T47D (cell line): Measurements from ENCODE around the gene ANKFN1.

Experiments
- DNase-seq, 2 experiments: peaks; one replicate each; pipeline versions ENCODE4 v3.0.0 to v3.0.0-alpha.2; 2011 to 2012; ENCODE audit warnings: low read depth in 1 of 2, low spot score in 1 of 2
- JUND ChIP-seq: IDR thresholded peaks from 2 replicates; pipeline ENCODE4 v1.6.1; 2012; ENCODE audit warnings: low read depth
- in situ Hi-C: cut with HindIII; loops from 2 replicates; pipeline ENCODE4 v1.10.0; 2016; ENCODE audit warnings: low sequenced_read_pairs, low pct_unique_long_range_greater_than_20kb

ANKFN1 gene

GRCh38 chr17:56158344-56158743 lies 5.1 kb downstream of the ANKFN1 start:
- in situ Hi-C loops: no loop called here
- DNase-seq: no peak
- TF ChIP-seq JUND: no peak

- no peak for TF ChIP-seq JUND
- in situ Hi-C loops: no loop called here
- no peak for DNase-seq
These were observed 5.9 kb downstream of the ANKFN1 start for GRCh38 chr17:56158915-56159825.

- in situ Hi-C loops: no loop called here
- DNase-seq: no peak
- TF ChIP-seq JUND: no peak
These were observed 6.6 kb downstream of the ANKFN1 start for GRCh38 chr17:56159826-56160380.

DNA sequence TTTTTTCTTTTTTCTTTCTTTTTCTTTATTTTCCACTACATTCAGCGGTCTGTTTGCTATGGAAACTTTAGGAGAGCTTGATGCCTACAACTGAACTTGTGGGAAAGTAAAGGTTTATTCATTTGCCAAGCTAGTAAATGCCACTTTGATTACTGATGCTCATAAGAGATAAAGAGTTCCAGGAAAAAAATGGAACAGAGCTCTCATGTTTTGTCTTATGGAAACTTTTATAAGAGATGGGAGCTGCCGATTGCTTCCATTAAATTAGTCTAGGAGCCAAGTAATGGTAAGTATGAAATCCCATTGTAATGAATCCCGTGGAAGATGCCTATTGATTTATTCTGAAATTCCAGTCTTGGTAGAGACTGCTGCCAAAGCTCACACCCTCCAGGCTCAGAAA lies 7.1 kb downstream of the ANKFN1 start:
- in situ Hi-C loops: no loop called here
- peak; percentile 79 for TF ChIP-seq JUND
- DNase-seq: peak in 1 of 2 experiments; percentile 84

- DNase-seq: no peak
These were observed 11.9 kb downstream of the ANKFN1 start for GRCh38 chr17:56165072-56165641.

GRCh38 chr17:56167491-56167890 lies 14.2 kb downstream of the ANKFN1 start:
- in situ Hi-C loops: no loop called here
- no peak for TF ChIP-seq JUND
- DNase-seq: no peak

More at GRCh38 chr17:56165072-56165641, 11.9 kb downstream of the ANKFN1 start:
- in situ Hi-C loops: no loop called here
- TF ChIP-seq JUND: no peak

GRCh38 chr17:56169621-56170020 lies 16.3 kb downstream of the ANKFN1 start:
- in situ Hi-C loops: no loop called here
- TF ChIP-seq JUND: no peak
- peak in 1 of 2 experiments; percentile 78 for DNase-seq

- TF ChIP-seq JUND: no peak
- peak in 1 of 2 experiments; percentile 65 for DNase-seq
- in situ Hi-C loops: no loop called here
These were observed 18.1 kb downstream of the ANKFN1 start for GRCh38 chr17:56171186-56171959.

GRCh38 chr17:56172517-56172982 lies 19.3 kb downstream of the ANKFN1 start:
- TF ChIP-seq JUND: no peak
- in situ Hi-C loops: no loop called here
- peak in 1 of 2 experiments; percentile 99 for DNase-seq

GRCh38 chr17:56173026-56173425 lies 19.8 kb downstream of the ANKFN1 start:
- in situ Hi-C loops: no loop called here
- peak in 1 of 2 experiments; percentile 76 for DNase-seq
- TF ChIP-seq JUND: no peak

- TF ChIP-seq JUND: no peak
- in situ Hi-C loops: no loop called here
- DNase-seq: peak in 1 of 2 experiments; percentile 89
These were observed 20.9 kb downstream of the ANKFN1 start for GRCh38 chr17:56173958-56174835.
